ENCODE measurements around the gene NUDT14.
A peak's percentile ranks its signal among the peaks of the same experiment; 100 is the strongest.

NUDT14 gene

GRCh38 chr14:105180592-105181548 lies at the start of gene NUDT14:
Gene NUDT14, minus strand, starts transcription at chr14:105181312. Its CDS starts 103 bp downstream, at chr14:105181209.
- peak; percentile 81 for DNase-seq

- DNase-seq = no peak
Measured at GRCh38 chr14:105229099-105229655, 48.1 kb upstream of the NUDT14 start.

- DNase-seq = no peak
Measured at GRCh38 chr14:105228562-105228961, 47.5 kb upstream of the NUDT14 start.

GRCh38 chr14:105227346-105227745 lies 46.2 kb upstream of the NUDT14 start:
- DNase-seq = no peak

GRCh38 chr14:105226198-105226597 lies 45.1 kb upstream of the NUDT14 start:
- DNase-seq = no peak

- DNase-seq = no peak
Measured at GRCh38 chr14:105224845-105225570, 43.9 kb upstream of the NUDT14 start.

- no peak for DNase-seq
Measured at GRCh38 chr14:105223770-105224544, 42.8 kb upstream of the NUDT14 start.

- DNase-seq = no peak
Measured at GRCh38 chr14:105223260-105223659, 42.1 kb upstream of the NUDT14 start.

- DNase-seq = no peak
Measured at GRCh38 chr14:105221598-105222178, 40.6 kb upstream of the NUDT14 start.

- DNase-seq = no peak
Measured at GRCh38 chr14:105220699-105221597, 39.8 kb upstream of the NUDT14 start.

- no peak for DNase-seq
Measured at GRCh38 chr14:105219753-105220152, 38.6 kb upstream of the NUDT14 start.

GRCh38 chr14:105219043-105219612 lies 38.0 kb upstream of the NUDT14 start:
- no peak for DNase-seq

- DNase-seq = no peak
Measured at GRCh38 chr14:105218611-105219010, 37.5 kb upstream of the NUDT14 start.

GRCh38 chr14:105217774-105218173 lies 36.7 kb upstream of the NUDT14 start:
- DNase-seq = no peak

GRCh38 chr14:105216490-105217247 lies 35.6 kb upstream of the NUDT14 start:
- no peak for DNase-seq

GRCh38 chr14:105215602-105216001 lies 34.5 kb upstream of the NUDT14 start:
- no peak for DNase-seq

GRCh38 chr14:105214324-105214915 lies 33.3 kb upstream of the NUDT14 start:
- DNase-seq = no peak

- DNase-seq = no peak
Measured at GRCh38 chr14:105213361-105213760, 32.2 kb upstream of the NUDT14 start.

GRCh38 chr14:105212541-105213300 lies 31.6 kb upstream of the NUDT14 start:
- no peak for DNase-seq
